NCI-H2196 (cell line): ENCODE measurements around the gene CIAPIN1.

Experiments
- DNase-seq: peaks from one replicate; lab custom pipeline; 2025; ENCODE audit not compliant: unreplicated experiment; lab: John Stamatoyannopoulos, UW

The CIAPIN1 gene

GRCh38 chr16:57447186-57447962 is at the start of gene CIAPIN1, which contains the start of gene COQ9:
Gene CIAPIN1, minus strand, starts transcription at chr16:57447385. Its CDS starts 6,457 bp downstream, at chr16:57440928.
Gene COQ9, plus strand, starts transcription at chr16:57447479. Its CDS starts 27 bp downstream, at chr16:57447506.
- DNase-seq: peak; percentile 83

- DNase-seq: no peak
Measured at GRCh38 chr16:57493767-57494166, 46.6 kb upstream of the CIAPIN1 start.

- no peak for DNase-seq
Measured at GRCh38 chr16:57489229-57489628, 42.0 kb upstream of the CIAPIN1 start.

GRCh38 chr16:57486858-57487834 is 40.0 kb upstream of the CIAPIN1 start:
- no peak for DNase-seq

- peak; percentile 50 for DNase-seq
Measured at GRCh38 chr16:57485916-57486857, 39.0 kb upstream of the CIAPIN1 start, which contains the start of gene DOK4. Gene DOK4, minus strand, starts transcription at chr16:57486493. Its CDS starts 6,986 bp downstream, at chr16:57479507.

GRCh38 chr16:57485091-57485915 is 38.1 kb upstream of the CIAPIN1 start:
- no peak for DNase-seq

- no peak for DNase-seq
Measured at GRCh38 chr16:57484515-57485005, 37.4 kb upstream of the CIAPIN1 start.

GRCh38 chr16:57483725-57484514 is 36.7 kb upstream of the CIAPIN1 start:
- no peak for DNase-seq

GRCh38 chr16:57482845-57483545 is 35.8 kb upstream of the CIAPIN1 start:
- DNase-seq: no peak

- DNase-seq: no peak
Measured at GRCh38 chr16:57481421-57481820, 34.2 kb upstream of the CIAPIN1 start.

- DNase-seq: no peak
Measured at GRCh38 chr16:57480754-57481230, 33.6 kb upstream of the CIAPIN1 start.

GRCh38 chr16:57479976-57480753 is 33.0 kb upstream of the CIAPIN1 start:
- no peak for DNase-seq

- no peak for DNase-seq
Measured at GRCh38 chr16:57479205-57479975, 32.2 kb upstream of the CIAPIN1 start.

GRCh38 chr16:57478396-57479204 is 31.4 kb upstream of the CIAPIN1 start:
- DNase-seq: no peak

GRCh38 chr16:57477531-57478202 is 30.5 kb upstream of the CIAPIN1 start:
- no peak for DNase-seq
